ENCODE results near the gene ZBTB17. TPM values are rescaled to one million over a fixed set of nuclear protein-coding genes. Genes with fewer than 3 reads are reported as not detected.

The ZBTB17 gene
- total and polyA plus RNA-seq, 10 of the 15 experiments (the other 5 are each of a cell fraction or from before 2014, with no cell fraction given) = 0.87 to 59.4 (median 38.7) TPM

DNA sequence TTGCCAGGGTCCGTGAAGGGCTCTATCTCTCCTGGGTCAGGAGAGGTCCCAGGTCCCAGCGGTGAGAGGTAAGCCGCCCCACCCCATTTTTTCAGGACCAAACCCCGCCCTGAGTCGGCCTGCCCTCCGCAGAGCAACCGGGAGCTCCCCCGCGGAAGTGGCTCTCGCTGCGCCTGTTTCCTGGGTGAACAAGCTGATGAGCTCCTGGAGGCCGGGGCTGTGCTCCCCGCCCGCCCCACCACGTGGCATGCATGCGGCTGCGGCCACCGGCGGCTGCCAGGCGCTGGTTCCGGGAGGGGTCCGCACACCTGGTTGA lies 32.0 kb downstream of the ZBTB17 start:
- no peak overlapping the region for H2AFZ ChIP-seq (ENCODE audit: control insufficient read depth, low read depth, low read length)
- H3K79me2 ChIP-seq (ENCODE audit: control insufficient read depth, insufficient read depth, low read length) = peaks cover 4% of the 10 kb centered on the region; the same call in 1 of the 2 replicates
- no peaks in the 10 kb centered on the region for H3K9me3 ChIP-seq (replicated peaks; ENCODE audit: control insufficient read depth, insufficient read depth, low read length)
- no TSS peak for BruUV-seq (replicated peaks)
- no peak for DNase-seq (ENCODE audit: low read depth, low spot score)
- peaks cover 15% of the 10 kb centered on the region for H3K4me1 ChIP-seq (ENCODE audit: control insufficient read depth, insufficient read depth, low read length)
- H3K27me3 ChIP-seq (replicated peaks in 1 of 2; ENCODE audit: control insufficient read depth in 2 of 2, insufficient read depth in 2 of 2, low read length in 1 of 2) = no peaks in the 10 kb centered on the region
- CTCF ChIA-PET = no interaction called here
- H3K36me3 ChIP-seq (ENCODE audit: control insufficient read depth in 2 of 2, insufficient read depth in 2 of 2, low read length in 1 of 2) = peaks cover 14 to 78% of the 10 kb centered on the region in 2 experiments
- H3K4me3 ChIP-seq = no peak overlapping the region
- RAD21 ChIA-PET (ENCODE audit: unreplicated experiment) = no interaction called here
- POLR2A ChIA-PET = no interaction called here
- H4K20me1 ChIP-seq (ENCODE audit: control insufficient read depth, insufficient read depth) = no peaks in the 10 kb centered on the region
- no peak overlapping the region for H3K4me2 ChIP-seq (ENCODE audit: control insufficient read depth, insufficient read depth)
- ATAC-seq = no peak
- no peak overlapping the region for H3K27ac ChIP-seq (ENCODE audit: control insufficient read depth, insufficient read depth)
- H3K9ac ChIP-seq (ENCODE audit: control insufficient read depth, insufficient read depth, low read length) = no peak overlapping the region
- WGBS (ENCODE audit: insufficient coverage, insufficient replicate concordance, low lambda C conversion rate, missing lambda C conversion rate) = 98% methylated on average over 17 of the region's 22 CpGs
- in situ Hi-C loops (cut with MboI) = no loop called here
- no peak for FAIRE-seq
- intact Hi-C loops (cut with micrococcal nuclease; ENCODE audit: unreplicated experiment) = loop anchor here (10.0 kb wide), 1 partner anchor 111 kb away; no protein-coding TSS in a partner anchor
- SMC1A ChIA-PET (ENCODE audit: uncharacterized antibody, unreplicated experiment) = no interaction called here
- no peak for TF ChIP-seq PAX5 (IDR thresholded peaks at IDR 0.05; ENCODE audit: borderline replicate concordance, low read depth, low read length)
- no peak for TF ChIP-seq ASH2L (IDR thresholded peaks at IDR 0.05; ENCODE audit: borderline replicate concordance, low read depth)
- TF ChIP-seq, protein P1, sequence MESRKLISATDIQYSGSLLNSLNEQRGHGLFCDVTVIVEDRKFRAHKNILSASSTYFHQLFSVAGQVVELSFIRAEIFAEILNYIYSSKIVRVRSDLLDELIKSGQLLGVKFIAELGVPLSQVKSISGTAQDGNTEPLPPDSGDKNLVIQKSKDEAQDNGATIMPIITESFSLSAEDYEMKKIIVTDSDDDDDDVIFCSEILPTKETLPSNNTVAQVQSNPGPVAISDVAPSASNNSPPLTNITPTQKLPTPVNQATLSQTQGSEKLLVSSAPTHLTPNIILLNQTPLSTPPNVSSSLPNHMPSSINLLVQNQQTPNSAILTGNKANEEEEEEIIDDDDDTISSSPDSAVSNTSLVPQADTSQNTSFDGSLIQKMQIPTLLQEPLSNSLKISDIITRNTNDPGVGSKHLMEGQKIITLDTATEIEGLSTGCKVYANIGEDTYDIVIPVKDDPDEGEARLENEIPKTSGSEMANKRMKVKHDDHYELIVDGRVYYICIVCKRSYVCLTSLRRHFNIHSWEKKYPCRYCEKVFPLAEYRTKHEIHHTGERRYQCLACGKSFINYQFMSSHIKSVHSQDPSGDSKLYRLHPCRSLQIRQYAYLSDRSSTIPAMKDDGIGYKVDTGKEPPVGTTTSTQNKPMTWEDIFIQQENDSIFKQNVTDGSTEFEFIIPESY (IDR thresholded peaks at IDR 0.05) = no peak
- TF ChIP-seq FOS (IDR thresholded peaks at IDR 0.05; ENCODE audit: borderline replicate concordance, extremely low read depth, insufficient read length) = no peak
- no peak for TF ChIP-seq NFYB (IDR thresholded peaks at IDR 0.05; ENCODE audit: insufficient read depth, low read depth, low read length)
- TF ChIP-seq NBN (IDR thresholded peaks at IDR 0.05) = no peak
- TF ChIP-seq GABPA (IDR thresholded peaks at IDR 0.05; ENCODE audit: low read depth) = no peak
- TF ChIP-seq, protein P2, sequence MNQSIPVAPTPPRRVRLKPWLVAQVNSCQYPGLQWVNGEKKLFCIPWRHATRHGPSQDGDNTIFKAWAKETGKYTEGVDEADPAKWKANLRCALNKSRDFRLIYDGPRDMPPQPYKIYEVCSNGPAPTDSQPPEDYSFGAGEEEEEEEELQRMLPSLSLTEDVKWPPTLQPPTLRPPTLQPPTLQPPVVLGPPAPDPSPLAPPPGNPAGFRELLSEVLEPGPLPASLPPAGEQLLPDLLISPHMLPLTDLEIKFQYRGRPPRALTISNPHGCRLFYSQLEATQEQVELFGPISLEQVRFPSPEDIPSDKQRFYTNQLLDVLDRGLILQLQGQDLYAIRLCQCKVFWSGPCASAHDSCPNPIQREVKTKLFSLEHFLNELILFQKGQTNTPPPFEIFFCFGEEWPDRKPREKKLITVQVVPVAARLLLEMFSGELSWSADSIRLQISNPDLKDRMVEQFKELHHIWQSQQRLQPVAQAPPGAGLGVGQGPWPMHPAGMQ (IDR thresholded peaks at IDR 0.05; ENCODE audit: borderline replicate concordance) = no peak
- TF ChIP-seq HDAC2 (IDR thresholded peaks at IDR 0.05) = no peak
- no peak for TF ChIP-seq ATF7 (IDR thresholded peaks at IDR 0.05; ENCODE audit: low read depth)
- TF ChIP-seq, protein P3, sequence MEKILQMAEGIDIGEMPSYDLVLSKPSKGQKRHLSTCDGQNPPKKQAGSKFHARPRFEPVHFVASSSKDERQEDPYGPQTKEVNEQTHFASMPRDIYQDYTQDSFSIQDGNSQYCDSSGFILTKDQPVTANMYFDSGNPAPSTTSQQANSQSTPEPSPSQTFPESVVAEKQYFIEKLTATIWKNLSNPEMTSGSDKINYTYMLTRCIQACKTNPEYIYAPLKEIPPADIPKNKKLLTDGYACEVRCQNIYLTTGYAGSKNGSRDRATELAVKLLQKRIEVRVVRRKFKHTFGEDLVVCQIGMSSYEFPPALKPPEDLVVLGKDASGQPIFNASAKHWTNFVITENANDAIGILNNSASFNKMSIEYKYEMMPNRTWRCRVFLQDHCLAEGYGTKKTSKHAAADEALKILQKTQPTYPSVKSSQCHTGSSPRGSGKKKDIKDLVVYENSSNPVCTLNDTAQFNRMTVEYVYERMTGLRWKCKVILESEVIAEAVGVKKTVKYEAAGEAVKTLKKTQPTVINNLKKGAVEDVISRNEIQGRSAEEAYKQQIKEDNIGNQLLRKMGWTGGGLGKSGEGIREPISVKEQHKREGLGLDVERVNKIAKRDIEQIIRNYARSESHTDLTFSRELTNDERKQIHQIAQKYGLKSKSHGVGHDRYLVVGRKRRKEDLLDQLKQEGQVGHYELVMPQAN (conservative IDR thresholded peaks at IDR 0.05) = no peak
- no peak for TF ChIP-seq SIN3A (IDR thresholded peaks at IDR 0.05; ENCODE audit: low read depth, low read length)
- TF ChIP-seq, protein P4, sequence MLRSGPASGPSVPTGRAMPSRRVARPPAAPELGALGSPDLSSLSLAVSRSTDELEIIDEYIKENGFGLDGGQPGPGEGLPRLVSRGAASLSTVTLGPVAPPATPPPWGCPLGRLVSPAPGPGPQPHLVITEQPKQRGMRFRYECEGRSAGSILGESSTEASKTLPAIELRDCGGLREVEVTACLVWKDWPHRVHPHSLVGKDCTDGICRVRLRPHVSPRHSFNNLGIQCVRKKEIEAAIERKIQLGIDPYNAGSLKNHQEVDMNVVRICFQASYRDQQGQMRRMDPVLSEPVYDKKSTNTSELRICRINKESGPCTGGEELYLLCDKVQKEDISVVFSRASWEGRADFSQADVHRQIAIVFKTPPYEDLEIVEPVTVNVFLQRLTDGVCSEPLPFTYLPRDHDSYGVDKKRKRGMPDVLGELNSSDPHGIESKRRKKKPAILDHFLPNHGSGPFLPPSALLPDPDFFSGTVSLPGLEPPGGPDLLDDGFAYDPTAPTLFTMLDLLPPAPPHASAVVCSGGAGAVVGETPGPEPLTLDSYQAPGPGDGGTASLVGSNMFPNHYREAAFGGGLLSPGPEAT (IDR thresholded peaks at IDR 0.05; ENCODE audit: low read depth) = no peak
- no peak for TF ChIP-seq SMC3 (IDR thresholded peaks at IDR 0.05; ENCODE audit: borderline replicate concordance, low read length)
